Hematopoietic multipotent progenitor cell treated with erythropoietin and hydrocortisone succinate and interleukin-3 and kit ligand, for 17 days (in vitro differentiated cells): ENCODE data around the gene MIPOL1.
"Not testable (repeated sequence)": the region's sequence is repeated elsewhere in the genome, so short reads cannot be mapped to it uniquely, and the experiment has no call there.

ENCODE experiments used
- DNase-seq: peaks from one replicate; pipeline ENCODE4 v3.0.0-alpha.2; 2015; ENCODE audit warnings: low spot score

The MIPOL1 gene

GRCh38 chr14:37546621-37547447 lies 349.1 kb downstream of the MIPOL1 start:
- DNase-seq, result no peak

GRCh38 chr14:37550511-37550910 lies 352.8 kb downstream of the MIPOL1 start:
- no peak for DNase-seq

GRCh38 chr14:37551119-37551518 lies 353.4 kb downstream of the MIPOL1 start:
- no peak for DNase-seq

GRCh38 chr14:37553935-37554550 lies 356.3 kb downstream of the MIPOL1 start:
- DNase-seq, result no peak

- DNase-seq, result not testable (repeated sequence)
Observed at GRCh38 chr14:37555596-37555995, 357.9 kb downstream of the MIPOL1 start.

GRCh38 chr14:37558740-37559139 lies 361.0 kb downstream of the MIPOL1 start:
- DNase-seq, result no peak

- DNase-seq, result no peak
Observed at GRCh38 chr14:37559386-37559785, 361.6 kb downstream of the MIPOL1 start.

- DNase-seq, result no peak
Observed at GRCh38 chr14:37563189-37563588, 365.5 kb downstream of the MIPOL1 start.

- no peak for DNase-seq
Observed at GRCh38 chr14:37565550-37565949, 367.8 kb downstream of the MIPOL1 start.

GRCh38 chr14:37566811-37567371 lies 369.2 kb downstream of the MIPOL1 start:
- no peak for DNase-seq

GRCh38 chr14:37569729-37570128 lies 372.0 kb downstream of the MIPOL1 start:
- DNase-seq, result no peak

GRCh38 chr14:37571391-37571790 lies 373.7 kb downstream of the MIPOL1 start:
- no peak for DNase-seq

- no peak for DNase-seq
Observed at GRCh38 chr14:37573356-37573755, 375.6 kb downstream of the MIPOL1 start.

GRCh38 chr14:37579274-37579673 lies 381.5 kb downstream of the MIPOL1 start:
- DNase-seq, result no peak

GRCh38 chr14:37580146-37580545 lies 382.4 kb downstream of the MIPOL1 start:
- DNase-seq, result no peak

GRCh38 chr14:37583358-37584210 lies 385.8 kb downstream of the MIPOL1 start:
- no peak for DNase-seq

GRCh38 chr14:37584211-37585100 lies 386.7 kb downstream of the MIPOL1 start:
- no peak for DNase-seq

- DNase-seq, result no peak
Observed at GRCh38 chr14:37585101-37585511, 387.4 kb downstream of the MIPOL1 start.

GRCh38 chr14:37585971-37586796 lies 388.4 kb downstream of the MIPOL1 start:
- DNase-seq, result no peak

GRCh38 chr14:37586797-37587130 lies 389.0 kb downstream of the MIPOL1 start:
- DNase-seq, result no peak
